NCI-H1694 (cell line): Measurements from ENCODE around the gene LRRC3C.

Experiments
- DNase-seq: peaks from one replicate; lab custom pipeline; 2025; lab: John Stamatoyannopoulos, UW

LRRC3C gene

DNA sequence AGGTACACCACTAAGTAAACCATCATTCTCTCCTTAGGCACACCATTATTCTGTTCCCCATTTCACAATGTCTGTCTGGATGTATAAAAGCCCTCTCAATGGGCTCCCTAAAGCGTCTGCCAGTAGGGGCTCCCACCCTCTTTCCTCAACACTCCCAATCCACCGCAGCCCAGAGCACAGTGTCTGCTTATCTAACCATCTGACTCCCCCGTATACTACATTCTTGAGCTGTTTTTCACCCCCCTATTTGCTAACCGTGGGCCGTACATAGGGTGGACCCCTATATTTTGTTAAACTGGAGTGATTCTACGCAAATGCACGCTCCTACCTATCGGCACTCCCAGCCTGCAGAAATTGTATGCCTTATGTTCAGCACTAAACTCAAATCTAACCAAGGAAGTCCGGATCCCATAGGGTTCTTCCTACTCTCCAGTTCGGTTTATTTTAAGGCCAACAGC lies 52.4 kb downstream of the LRRC3C start:
- DNase-seq, result peak; percentile 57

- DNase-seq, result peak; percentile 99
These were observed 53.0 kb downstream of the LRRC3C start, which contains the start of gene PSMD3 for GRCh38 chr17:39980351-39981206. TSS of gene PSMD3 (plus strand) at chr17:39980807. CDS start at chr17:39980971, 164 bp downstream.

GRCh38 chr17:39981207-39981741 lies 53.7 kb downstream of the LRRC3C start:
- no peak for DNase-seq

- DNase-seq, result no peak
These were observed 54.3 kb downstream of the LRRC3C start for GRCh38 chr17:39981766-39982375.

DNA sequence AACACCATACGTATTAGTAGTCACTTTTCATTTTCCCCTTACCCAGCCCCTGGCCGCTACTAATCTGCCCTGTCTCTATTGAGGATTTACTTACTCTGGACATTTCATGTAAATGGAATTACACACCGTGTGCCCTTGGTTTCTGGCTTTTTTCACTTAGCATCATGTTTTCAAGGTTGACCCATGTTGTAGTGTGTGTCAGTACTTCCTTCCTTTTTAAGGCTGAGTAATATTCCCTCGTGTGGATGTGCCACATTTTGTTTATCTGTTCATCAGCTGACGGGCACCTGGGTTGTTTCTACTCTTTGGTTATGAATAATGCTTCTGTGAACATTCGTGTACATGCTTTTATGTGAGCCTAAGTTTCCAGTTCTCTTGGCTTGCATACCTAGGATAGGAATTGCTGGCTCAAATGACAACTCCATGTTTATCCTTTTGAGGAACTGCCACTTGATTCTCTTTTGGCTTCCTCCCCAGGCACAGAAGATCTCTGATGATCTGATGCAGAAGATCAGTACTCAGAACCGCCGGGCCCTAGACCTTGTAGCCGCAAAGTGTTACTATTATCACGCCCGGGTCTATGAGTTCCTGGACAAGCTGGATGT lies 60.8 kb downstream of the LRRC3C start:
- no peak for DNase-seq

GRCh38 chr17:39994448-39994847 lies 66.9 kb downstream of the LRRC3C start:
- no peak for DNase-seq
